Mesenchymal stem cell (in vitro differentiated cells and primary cell): Measurements from ENCODE around the gene ZBTB49.
A peak's percentile ranks its signal among the peaks of the same experiment; 100 is the strongest.

ENCODE experiments used
- DNase-seq: peaks from one replicate; pipeline ENCODE4 v3.0.0-alpha.2; 2013
- H2AFZ ChIP-seq: one replicate; pipeline ENCODE4 v1.6.1; 2013; ENCODE audit warnings: low read depth, mild to moderate bottlenecking, control low read depth, inconsistent platforms, low read length, moderate library complexity
- H2AK5ac ChIP-seq: 2 replicates; pipeline ENCODE4 v1.6.1; 2013; ENCODE audit warnings: low read length, moderate library complexity, mild to moderate bottlenecking, inconsistent platforms; ENCODE audit not compliant: severe bottlenecking
- H2BK120ac ChIP-seq: one replicate; pipeline ENCODE4 v1.6.1; 2013; ENCODE audit warnings: low read depth, mild to moderate bottlenecking, inconsistent platforms, low read length, moderate library complexity
- H2BK12ac ChIP-seq, 2 experiments: one replicate each; pipeline ENCODE4 v1.6.1; 2013; ENCODE audit warnings: inconsistent platforms in 2 of 2, low read length in 2 of 2, mild to moderate bottlenecking in 2 of 2, moderate library complexity in 2 of 2, control low read depth in 1 of 2
- H2BK15ac ChIP-seq: one replicate; pipeline ENCODE4 v1.6.1; 2013; ENCODE audit warnings: mild to moderate bottlenecking, low read depth, inconsistent platforms; ENCODE audit not compliant: poor library complexity, severe bottlenecking
- H2BK5ac ChIP-seq: 2 replicates; pipeline ENCODE4 v1.6.1; 2013; ENCODE audit warnings: low read depth, mild to moderate bottlenecking, low read length, control low read depth, inconsistent platforms; ENCODE audit not compliant: poor library complexity, severe bottlenecking
- H3K14ac ChIP-seq, 2 experiments: one replicate each; pipeline ENCODE4 v1.6.1; 2013; ENCODE audit warnings: inconsistent platforms in 2 of 2, low read length in 2 of 2, control low read depth in 1 of 2, mild to moderate bottlenecking in 1 of 2, moderate library complexity in 1 of 2
- H3K18ac ChIP-seq, 2 experiments: one replicate each; pipeline ENCODE4 v1.6.1; 2013; ENCODE audit warnings: inconsistent platforms in 2 of 2, low read length in 2 of 2, control low read depth in 1 of 2, low read depth in 1 of 2, mild to moderate bottlenecking in 1 of 2
- H3K23ac ChIP-seq, 2 experiments: one replicate each; pipeline ENCODE4 v1.6.1; 2013; ENCODE audit warnings: inconsistent platforms in 2 of 2, low read length in 2 of 2, mild to moderate bottlenecking in 2 of 2, moderate library complexity in 2 of 2, control low read depth in 1 of 2
- H3K27ac ChIP-seq: 2 replicates; pipeline ENCODE4 v1.5.1; 2013; ENCODE audit warnings: mild to moderate bottlenecking, moderate library complexity, low read length, control low read depth, inconsistent platforms; ENCODE audit not compliant: poor library complexity, severe bottlenecking
- H3K27me3 ChIP-seq, 2 experiments: 2 replicates each; pipeline versions ENCODE4 v1.6.1 to v1.7.0; 2013; ENCODE audit warnings: low read length in 2 of 2, mild to moderate bottlenecking in 2 of 2, moderate library complexity in 2 of 2, control low read depth in 1 of 2, inconsistent platforms in 1 of 2; ENCODE audit not compliant: control insufficient read depth in 1 of 2, insufficient read depth in 1 of 2
- H3K36me3 ChIP-seq, 2 experiments: 2 replicates each; pipeline versions ENCODE4 v1.6.1 to v1.7.0; 2013; ENCODE audit warnings: low read length in 2 of 2, control low read depth in 1 of 2, inconsistent platforms in 1 of 2, low read depth in 1 of 2, mild to moderate bottlenecking in 1 of 2; ENCODE audit not compliant: insufficient read depth in 2 of 2, control insufficient read depth in 1 of 2
- H3K4ac ChIP-seq, 2 experiments: one replicate each; pipeline ENCODE4 v1.6.1; 2013; ENCODE audit warnings: inconsistent platforms in 2 of 2, low read length in 2 of 2, mild to moderate bottlenecking in 2 of 2, moderate library complexity in 2 of 2, control low read depth in 1 of 2, low read depth in 1 of 2
- H3K4me1 ChIP-seq: 2 replicates; pipeline ENCODE4 v1.6.1; 2013; ENCODE audit warnings: low read depth, low read length, control low read depth; ENCODE audit not compliant: control insufficient read depth, insufficient read depth
- H3K4me2 ChIP-seq: 2 replicates; pipeline ENCODE4 v1.6.1; 2013; ENCODE audit warnings: low read length, mild to moderate bottlenecking, inconsistent platforms; ENCODE audit not compliant: poor library complexity, severe bottlenecking
- H3K4me3 ChIP-seq, 2 experiments: 2 replicates each; pipeline versions ENCODE4 v1.5.1 to v1.7.0; 2013; ENCODE audit warnings: low read length in 2 of 2, mild to moderate bottlenecking in 2 of 2, control low read depth in 1 of 2, low read depth in 1 of 2; ENCODE audit not compliant: insufficient read depth in 1 of 2
- H3K79me1 ChIP-seq: replicated peaks from 2 replicates; pipeline ENCODE4 v1.6.1; 2013; ENCODE audit warnings: mild to moderate bottlenecking, control low read depth, low read length, inconsistent platforms; ENCODE audit not compliant: poor library complexity, severe bottlenecking
- H3K9ac ChIP-seq: 2 replicates; pipeline ENCODE4 v1.7.0; 2013; ENCODE audit warnings: mild to moderate bottlenecking, low read length, moderate library complexity
- H3K9me3 ChIP-seq: 2 replicates; pipeline ENCODE4 v1.7.0; 2013; ENCODE audit warnings: mild to moderate bottlenecking, low read length; ENCODE audit not compliant: control insufficient read depth
- H4K8ac ChIP-seq: one replicate; pipeline ENCODE4 v1.6.1; 2013; ENCODE audit warnings: inconsistent platforms, mild to moderate bottlenecking, low read length, moderate library complexity
- H4K91ac ChIP-seq: one replicate; pipeline ENCODE4 v1.6.1; 2013; ENCODE audit warnings: mild to moderate bottlenecking, low read length, inconsistent platforms
- WGBS: methylation state at CpG from one replicate; pipeline ENCODE4 v1.1.7; 2013; ENCODE audit warnings: mixed read lengths; 5-methylcytosine and 5-hydroxymethylcytosine counted together

The ZBTB49 gene

DNA sequence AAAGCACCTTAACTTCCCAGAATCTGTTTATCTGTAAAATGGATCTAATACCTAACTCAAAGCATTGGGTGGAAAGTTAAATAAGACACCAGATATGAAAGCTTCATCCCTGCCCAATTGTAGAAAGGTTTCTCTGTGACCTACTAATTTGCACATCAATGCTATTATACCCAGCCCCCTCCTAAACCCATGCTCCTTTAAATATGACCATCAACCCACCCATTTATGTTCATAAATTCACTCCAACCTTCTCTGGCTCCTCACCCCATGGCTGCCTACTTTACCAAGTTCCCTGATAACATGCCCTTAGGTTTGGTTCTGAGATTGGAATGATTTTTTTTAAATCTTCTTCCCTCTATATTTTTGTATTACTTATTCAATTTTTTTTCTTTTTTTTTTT is 2.0 kb upstream of the ZBTB49 start:
- Histone ChIP-seq H3K27me3 (no peaks in the 10 kb centered on the region), H3K18ac (no peak overlapping the region), H2BK5ac (no peak overlapping the region)

DNA sequence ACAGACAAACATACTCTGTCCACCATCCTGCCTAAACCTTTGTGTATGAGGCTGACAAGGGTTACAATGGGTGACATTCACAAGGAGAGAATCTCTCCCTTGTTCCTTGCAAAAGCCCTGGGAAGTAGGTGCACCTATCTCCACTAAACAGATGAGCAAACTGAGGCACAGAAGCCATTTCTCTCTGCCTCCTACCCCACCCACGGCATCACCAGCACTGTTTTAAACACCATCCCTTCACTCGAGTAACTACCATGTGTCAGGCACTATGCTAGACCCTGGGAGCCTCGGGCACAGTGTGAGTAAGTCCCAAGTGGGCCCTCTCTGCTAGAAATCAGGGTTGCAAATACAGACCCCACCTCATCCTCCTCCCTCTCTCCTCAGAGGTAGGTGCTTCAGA is 996 bp upstream of the ZBTB49 start:
- Histone ChIP-seq H3K79me1 (peaks cover 44% of the 10 kb centered on the region), H3K27me3 (no peaks in the 10 kb centered on the region), H3K23ac (no peak overlapping the region), H2BK12ac (no peak overlapping the region), H4K91ac (no peak overlapping the region), H3K4me3 (peak overlapping the region in 1 of 2 experiments; percentile 95), H2BK120ac (no peak overlapping the region), H3K4me2 (peak overlapping the region; percentile 84), H3K27ac (no peak overlapping the region), H3K36me3 (peaks cover 5 to 30% of the 10 kb centered on the region in 2 experiments), H2BK15ac (no peak overlapping the region), H3K4ac (no peak overlapping the region), H2BK5ac (no peak overlapping the region), H2AK5ac (no peak overlapping the region), H3K9me3 (no peaks in the 10 kb centered on the region), H3K9ac (peak overlapping the region; percentile 94), H3K14ac (no peak overlapping the region), H3K18ac (no peak overlapping the region), H4K8ac (no peak overlapping the region), H2AFZ (no peak overlapping the region), H3K4me1 (peaks cover 11% of the 10 kb centered on the region)
- 34% methylated on average over 3 of the region's 3 CpGs for WGBS
- no peak for DNase-seq

More for the DNA sequence above, 2.0 kb upstream of the ZBTB49 start:
- no peak overlapping the region for H3K23ac ChIP-seq
- H2BK15ac ChIP-seq: no peak overlapping the region
- H4K91ac ChIP-seq: no peak overlapping the region
- H2BK12ac ChIP-seq: no peak overlapping the region
- no peak for DNase-seq
- H2AFZ ChIP-seq: no peak overlapping the region
- peaks cover 11% of the 10 kb centered on the region for H3K4me1 ChIP-seq
- H3K9me3 ChIP-seq: no peaks in the 10 kb centered on the region
- H3K27ac ChIP-seq: no peak overlapping the region
- H3K4me3 ChIP-seq: no peak overlapping the region
- H4K8ac ChIP-seq: no peak overlapping the region
- no peak overlapping the region for H3K4ac ChIP-seq
- H3K36me3 ChIP-seq: peaks cover 6 to 39% of the 10 kb centered on the region in 2 experiments
- H3K14ac ChIP-seq: no peak overlapping the region
- H3K9ac ChIP-seq: no peak overlapping the region
- no peak overlapping the region for H2BK120ac ChIP-seq
- no peak overlapping the region for H2AK5ac ChIP-seq
- H3K4me2 ChIP-seq: no peak overlapping the region
- peaks cover 39% of the 10 kb centered on the region for H3K79me1 ChIP-seq

DNA sequence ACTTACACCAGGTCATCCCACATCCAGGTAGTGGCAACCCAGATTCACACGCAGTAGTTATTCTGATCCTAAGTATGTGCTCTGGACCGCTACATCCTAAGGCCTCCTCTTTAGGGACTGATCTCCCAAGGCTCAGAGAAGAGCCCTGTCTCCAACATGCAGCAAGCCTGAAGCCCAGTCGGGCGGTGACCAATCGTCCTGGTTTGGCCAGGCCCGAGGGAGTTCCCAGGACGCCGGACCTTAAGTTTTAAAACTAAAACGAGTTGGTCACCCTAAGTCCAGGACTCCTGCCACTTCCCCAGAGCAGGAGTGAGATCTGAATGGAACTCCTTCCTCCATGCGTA is 482 bp upstream of the ZBTB49 start:
- Histone ChIP-seq H3K14ac (peak overlapping the region in 1 of 2 experiments; percentile 61), H2AFZ (peak overlapping the region; percentile 94), H3K4me2 (peak overlapping the region; percentile 84), H3K4me1 (peaks cover 11% of the 10 kb centered on the region), H2BK12ac (no peak overlapping the region), H3K27ac (no peak overlapping the region), H4K91ac (peak overlapping the region; percentile 35), H3K36me3 (peaks cover 5 to 25% of the 10 kb centered on the region in 2 experiments), H3K4me3 (peak overlapping the region; percentile 80 to 95), H3K4ac (no peak overlapping the region), H3K23ac (peak overlapping the region in 1 of 2 experiments; percentile 15), H2BK5ac (no peak overlapping the region), H3K9ac (peak overlapping the region; percentile 94), H3K18ac (peak overlapping the region in 1 of 2 experiments; percentile 67), H3K27me3 (no peaks in the 10 kb centered on the region), H3K9me3 (no peaks in the 10 kb centered on the region), H4K8ac (peak overlapping the region; percentile 80), H2BK15ac (no peak overlapping the region), H3K79me1 (peaks cover 44% of the 10 kb centered on the region), H2AK5ac (no peak overlapping the region), H2BK120ac (no peak overlapping the region)
- no peak for DNase-seq
- WGBS: 3% methylated on average over 10 of the region's 10 CpGs

DNA sequence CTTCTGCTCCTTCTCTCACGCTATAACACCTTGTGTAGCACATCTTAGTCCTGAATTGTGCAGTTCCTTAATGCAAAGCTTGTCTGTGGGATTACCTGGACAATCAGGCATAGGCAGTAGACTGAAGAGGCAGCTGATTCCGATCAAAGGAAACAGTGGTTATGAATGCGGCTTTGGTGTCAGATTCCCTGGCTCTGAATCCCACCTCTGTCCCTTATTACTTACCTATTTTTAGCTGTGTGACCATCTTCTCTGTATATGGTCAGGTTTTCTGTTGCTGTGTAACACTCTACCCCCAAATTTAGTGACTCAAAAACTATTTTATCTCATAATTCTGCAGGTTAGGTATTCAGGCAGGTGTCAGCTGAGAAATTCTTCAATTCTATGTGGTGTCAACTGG is 3.2 kb downstream of the ZBTB49 start:
- 93% methylated on average over 1 of the region's 3 CpGs for WGBS
- Histone ChIP-seq H4K8ac (no peak overlapping the region), H3K79me1 (peaks cover 51% of the 10 kb centered on the region)

More for the DNA sequence above, 3.2 kb downstream of the ZBTB49 start:
- H3K9ac ChIP-seq: no peak overlapping the region
- H4K91ac ChIP-seq: no peak overlapping the region
- no peak overlapping the region for H3K4me3 ChIP-seq
- H3K4me1 ChIP-seq: peaks cover 8% of the 10 kb centered on the region
- H2BK5ac ChIP-seq: no peak overlapping the region
- no peak overlapping the region for H3K4me2 ChIP-seq
- no peak overlapping the region for H3K27ac ChIP-seq
- DNase-seq: no peak
- peaks cover 0 to 7% of the 10 kb centered on the region in 2 experiments for H3K36me3 ChIP-seq
- no peak overlapping the region for H3K23ac ChIP-seq
- H2AFZ ChIP-seq: no peak overlapping the region
- no peak overlapping the region for H3K4ac ChIP-seq
- H3K18ac ChIP-seq: no peak overlapping the region
- no peak overlapping the region for H2AK5ac ChIP-seq
- H3K14ac ChIP-seq: no peak overlapping the region
- no peaks in the 10 kb centered on the region for H3K27me3 ChIP-seq
- H2BK15ac ChIP-seq: no peak overlapping the region
- no peak overlapping the region for H2BK120ac ChIP-seq
- H3K9me3 ChIP-seq: no peaks in the 10 kb centered on the region
- no peak overlapping the region for H2BK12ac ChIP-seq
